Esophagus (tissue), 2 donors: ENCODE measurements around the gene TMCC3. TPM values are rescaled to one million over a fixed set of nuclear protein-coding genes. Genes with fewer than 3 reads are reported as not detected.

Experiments
- H3K27ac ChIP-seq, 2 donors: one replicate each; pipeline ENCODE4 v1.5.1; 2013; ENCODE audit warnings: low read depth in 2 of 2, mild to moderate bottlenecking in 2 of 2, inconsistent platforms in 1 of 2, low read length in 1 of 2, moderate library complexity in 1 of 2
- H3K27me3 ChIP-seq, 2 donors: one replicate each; pipeline ENCODE4 v1.6.1; 2013; ENCODE audit warnings: low read length in 2 of 2, control low read depth in 1 of 2, mild to moderate bottlenecking in 1 of 2; ENCODE audit not compliant: insufficient read depth in 2 of 2, control insufficient read depth in 1 of 2
- H3K36me3 ChIP-seq, 2 donors: one replicate each; pipeline ENCODE4 v1.6.1; 2013; ENCODE audit warnings: low read length in 1 of 2; ENCODE audit not compliant: control insufficient read depth in 2 of 2, insufficient read depth in 2 of 2
- H3K4me1 ChIP-seq, 2 donors: one replicate each; pipeline ENCODE4 v1.6.1; 2013; ENCODE audit warnings: low read length in 1 of 2; ENCODE audit not compliant: control insufficient read depth in 2 of 2, insufficient read depth in 2 of 2
- H3K4me3 ChIP-seq, 2 donors: one replicate each; pipeline ENCODE4 v1.5.1; 2013; ENCODE audit warnings: low read length in 2 of 2, mild to moderate bottlenecking in 2 of 2, low read depth in 1 of 2, moderate library complexity in 1 of 2
- H3K9me3 ChIP-seq, 2 donors: one replicate each; pipeline ENCODE4 v1.6.1; 2013; ENCODE audit warnings: mild to moderate bottlenecking in 2 of 2, low read depth in 1 of 2, low read length in 1 of 2, moderate library complexity in 1 of 2; ENCODE audit not compliant: control insufficient read depth in 2 of 2, insufficient read depth in 1 of 2
- WGBS, 2 donors: extraction: QIAGEN DNeasy Blood & Tissue Kit; methylation state at CpG; one replicate each; pipeline ENCODE4 v1.1.7; 2013; 5-methylcytosine and 5-hydroxymethylcytosine counted together
- polyA plus RNA-seq, 2 donors: library from polyadenylated mRNA; stranded (reverse); fragments of 200-250 nt; gene quantifications; one replicate each; pipeline ENCODE4 v1.2.3, GENCODE V29; 2013
- donor health status: healthy with polysubstance abuse.
- donor health status: Bipolar disorder and iron deficiency.

Gene TMCC3
- polyA plus RNA-seq, 2 donors, result 2.5 to 3.0 TPM

GRCh38 chr12:94687891-94688290, 37.5 kb upstream of the TMCC3 start:
- no peak overlapping the region for H3K4me3 ChIP-seq
- H3K27ac ChIP-seq, result no peak overlapping the region
- WGBS, 2 donors, result 67 to 86% methylated on average over 6 of the region's 6 CpGs
- no peaks in the 10 kb centered on the region for H3K27me3 ChIP-seq
- H3K4me1 ChIP-seq, result peaks cover 2 to 3% of the 10 kb centered on the region in 2 donors
- no peaks in the 10 kb centered on the region for H3K36me3 ChIP-seq
- no peaks in the 10 kb centered on the region for H3K9me3 ChIP-seq

GRCh38 chr12:94686834-94687628, 36.7 kb upstream of the TMCC3 start:
- Histone ChIP-seq H3K27me3 (no peaks in the 10 kb centered on the region), H3K9me3 (no peaks in the 10 kb centered on the region), H3K36me3 (no peaks in the 10 kb centered on the region), H3K27ac (no peak overlapping the region), H3K4me3 (no peak overlapping the region), H3K4me1 (peaks cover 2 to 3% of the 10 kb centered on the region in 2 donors)
- WGBS, 2 donors, result 66 to 68% methylated on average over 6 of the region's 6 CpGs

GRCh38 chr12:94684416-94685142, 34.2 kb upstream of the TMCC3 start:
- no peak overlapping the region for H3K4me3 ChIP-seq
- H3K36me3 ChIP-seq, result no peaks in the 10 kb centered on the region
- WGBS, 2 donors, result 91 to 93% methylated on average over 7 of the region's 7 CpGs
- H3K27ac ChIP-seq, result no peak overlapping the region
- no peaks in the 10 kb centered on the region for H3K9me3 ChIP-seq
- H3K4me1 ChIP-seq, result peaks cover 0 to 2% of the 10 kb centered on the region in 2 donors
- H3K27me3 ChIP-seq, result no peaks in the 10 kb centered on the region

- Histone ChIP-seq H3K4me3 (no peak overlapping the region), H3K27me3 (no peaks in the 10 kb centered on the region), H3K27ac (no peak overlapping the region), H3K4me1 (peaks cover 3 to 5% of the 10 kb centered on the region in 2 donors), H3K36me3 (no peaks in the 10 kb centered on the region), H3K9me3 (no peaks in the 10 kb centered on the region)
- WGBS, 2 donors, result 78 to 89% methylated on average over 4 of the region's 4 CpGs
Observed at GRCh38 chr12:94679554-94680195, 29.3 kb upstream of the TMCC3 start.

DNA sequence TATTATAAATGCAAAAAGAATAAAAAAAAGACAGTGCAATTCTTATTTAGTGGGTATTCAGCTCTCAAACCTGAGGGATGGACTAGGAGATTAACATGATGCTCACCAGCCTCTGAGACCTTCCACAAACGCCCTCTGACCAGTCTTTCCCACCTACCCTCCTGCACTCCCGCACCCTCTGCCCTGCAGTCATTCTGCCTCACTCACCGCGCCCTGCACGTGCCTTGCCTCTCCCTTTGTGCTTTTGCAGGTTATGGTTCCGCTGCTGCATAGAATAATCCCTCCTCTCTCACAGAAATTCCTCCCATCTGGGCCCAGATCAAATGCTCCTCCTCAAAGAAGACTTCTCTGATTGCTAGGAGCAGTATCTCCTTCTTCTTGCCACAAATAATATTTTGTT, 28.5 kb upstream of the TMCC3 start:
- no peaks in the 10 kb centered on the region for H3K27me3 ChIP-seq
- H3K27ac ChIP-seq, result no peak overlapping the region
- H3K4me3 ChIP-seq, result no peak overlapping the region
- peaks cover 3% of the 10 kb centered on the region in 2 donors for H3K4me1 ChIP-seq
- 59 to 83% methylated on average over 6 of the region's 6 CpGs for WGBS, 2 donors
- H3K9me3 ChIP-seq, result no peaks in the 10 kb centered on the region
- no peaks in the 10 kb centered on the region for H3K36me3 ChIP-seq

DNA sequence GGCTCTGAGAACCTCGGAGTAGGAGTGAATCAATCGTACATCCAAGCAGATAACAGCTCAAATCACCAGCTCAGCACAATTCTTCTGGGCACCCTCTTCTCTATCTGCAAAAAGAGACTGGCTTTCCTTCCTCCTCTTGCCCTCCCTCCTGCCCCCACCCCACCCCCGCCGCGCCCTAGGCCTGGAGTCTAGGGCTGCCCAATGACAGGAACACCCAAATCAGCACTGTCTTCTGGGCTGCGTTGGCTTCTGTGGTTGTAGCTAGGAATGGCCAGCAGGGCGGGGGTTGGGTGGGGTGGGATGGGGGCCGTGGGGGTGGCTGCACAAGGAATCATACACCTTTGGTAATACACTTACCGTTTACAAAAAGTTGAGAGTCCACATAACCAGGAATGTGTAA, 28.0 kb upstream of the TMCC3 start:
- Histone ChIP-seq H3K4me1 (peaks cover 3% of the 10 kb centered on the region in 2 donors), H3K36me3 (no peaks in the 10 kb centered on the region), H3K9me3 (no peaks in the 10 kb centered on the region), H3K27me3 (no peaks in the 10 kb centered on the region), H3K4me3 (no peak overlapping the region), H3K27ac (peak overlapping the region; percentile 79 to 80)
- 48 to 67% methylated on average over 9 of the region's 9 CpGs for WGBS, 2 donors

DNA sequence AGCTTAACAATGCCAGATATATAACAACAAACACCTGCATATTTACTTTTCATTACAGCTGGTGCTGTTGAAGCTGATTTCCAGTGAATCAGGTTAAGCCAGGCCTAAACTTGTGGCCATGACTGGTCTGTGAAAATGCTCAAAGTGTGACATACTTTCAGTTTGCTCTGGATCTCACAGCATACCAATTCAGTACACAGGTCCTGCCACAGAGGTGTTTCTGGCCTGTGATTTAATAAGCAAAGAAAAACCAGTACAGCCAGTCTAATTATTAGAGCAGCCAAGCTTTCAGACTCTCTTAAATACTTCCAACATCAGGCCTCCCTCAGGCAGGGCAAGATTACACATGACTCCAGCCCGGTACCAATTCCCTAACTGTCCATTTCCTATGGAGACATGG, 27.4 kb upstream of the TMCC3 start:
- Histone ChIP-seq H3K36me3 (no peaks in the 10 kb centered on the region), H3K4me1 (peaks cover 3% of the 10 kb centered on the region in 2 donors)

GRCh38 chr12:94676922-94677321, 26.6 kb upstream of the TMCC3 start:
- Histone ChIP-seq H3K4me1 (peaks cover 3% of the 10 kb centered on the region in 2 donors), H3K4me3 (no peak overlapping the region), H3K9me3 (no peaks in the 10 kb centered on the region), H3K27ac (peak overlapping the region in 1 of 2 donors; percentile 79), H3K36me3 (no peaks in the 10 kb centered on the region), H3K27me3 (no peaks in the 10 kb centered on the region)
- 89 to 95% methylated on average over 2 of the region's 2 CpGs for WGBS, 2 donors

More for the DNA sequence above, 27.4 kb upstream of the TMCC3 start:
- Histone ChIP-seq H3K4me3 (no peak overlapping the region), H3K9me3 (no peaks in the 10 kb centered on the region), H3K27ac (peak overlapping the region; percentile 79 to 80), H3K27me3 (no peaks in the 10 kb centered on the region)
- WGBS, 2 donors, result 53 to 62% methylated on average over 1 of the region's 1 CpG

DNA sequence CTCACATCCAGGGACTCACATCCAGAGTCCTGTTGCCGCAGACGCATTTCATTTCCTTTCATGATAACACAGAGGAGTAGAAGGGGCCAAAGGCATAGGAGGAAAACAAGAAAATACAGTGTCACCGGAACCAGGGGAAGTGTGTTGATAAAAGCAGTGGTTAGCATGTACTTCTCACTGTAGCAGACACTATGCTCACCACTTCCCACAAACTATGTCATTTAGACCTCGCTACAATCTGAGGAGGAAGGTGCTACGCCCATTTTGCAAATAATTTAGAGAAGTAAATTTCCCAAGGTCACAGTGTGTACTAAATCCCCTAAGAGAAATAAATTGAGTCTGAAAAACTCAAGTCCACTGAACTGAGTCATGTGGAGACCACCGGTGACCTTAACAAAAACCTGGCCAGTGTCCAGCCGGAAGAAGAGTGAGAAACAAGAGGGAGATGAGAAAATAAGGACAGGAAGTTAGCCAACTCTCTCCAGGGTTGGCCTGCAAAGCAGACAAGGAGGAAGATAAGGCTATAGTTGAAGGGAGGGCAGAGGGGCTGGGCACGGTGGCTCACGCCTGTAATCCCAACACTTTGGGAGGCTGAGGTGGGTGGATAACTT, 25.8 kb upstream of the TMCC3 start:
- H3K27ac ChIP-seq, result peak overlapping the region in 1 of 2 donors; percentile 15
- H3K9me3 ChIP-seq, result no peaks in the 10 kb centered on the region
- no peaks in the 10 kb centered on the region for H3K36me3 ChIP-seq
- H3K4me1 ChIP-seq, result peaks cover 3% of the 10 kb centered on the region in 2 donors
- WGBS, 2 donors, result 69% methylated on average over 9 of the region's 9 CpGs
- no peak overlapping the region for H3K4me3 ChIP-seq
- H3K27me3 ChIP-seq, result no peaks in the 10 kb centered on the region
